PFSK-1 (cell line): ENCODE results near the gene NPPC.

ENCODE experiments used
- POLR2AphosphoS5 ChIP-seq: IDR thresholded peaks from 2 replicates; pipeline ENCODE4 v1.6.1; 2012; ENCODE audit warnings: low read depth, mild to moderate bottlenecking, control low read depth, low read length, moderate library complexity
- REST ChIP-seq, 2 experiments: IDR thresholded peaks; 2 replicates each; pipeline versions ENCODE4 v1.6.1 to v1.8.0; 2011 to 2012; ENCODE audit warnings: low read depth in 2 of 2, low read length in 2 of 2, control low read depth in 1 of 2, inconsistent platforms in 1 of 2, mild to moderate bottlenecking in 1 of 2, moderate library complexity in 1 of 2; ENCODE audit not compliant: insufficient read depth in 1 of 2

DNA sequence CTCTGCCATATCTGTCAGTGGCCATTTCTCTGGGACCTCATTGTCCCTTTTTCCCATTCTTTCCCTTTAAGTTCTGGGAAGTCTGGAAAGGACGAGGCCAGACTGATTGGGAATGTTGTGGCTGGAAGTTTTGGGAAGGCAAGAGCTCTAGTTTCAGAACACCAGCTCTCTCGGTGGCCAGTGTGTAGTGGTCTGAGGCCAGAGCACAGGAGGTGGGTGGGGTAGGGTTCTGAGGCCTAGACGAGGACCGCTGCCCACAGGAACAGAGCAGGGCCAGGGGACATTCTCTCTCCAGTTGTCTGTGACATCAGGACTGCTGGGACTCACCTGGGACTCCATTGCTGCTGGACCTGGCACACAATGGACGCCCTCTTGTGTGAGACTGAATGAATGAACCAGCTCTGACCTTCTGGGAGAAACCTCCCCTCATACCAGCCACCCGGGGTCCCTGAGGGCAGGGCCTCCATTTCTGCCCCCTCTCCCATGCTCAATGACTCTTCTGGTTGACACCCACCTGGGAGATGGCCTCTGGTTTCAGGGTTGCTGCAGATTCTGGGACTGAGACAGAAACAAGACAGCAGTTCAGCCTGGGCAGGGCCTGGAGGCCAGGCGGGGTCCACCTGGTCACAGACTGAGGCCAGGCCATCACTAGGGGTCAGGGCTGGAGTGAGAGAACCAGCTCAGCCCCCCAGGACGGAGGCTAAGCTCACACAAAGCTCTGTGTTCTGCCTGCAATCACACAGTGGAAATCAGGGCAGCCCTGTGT, 8.4 kb upstream of the NPPC start:
- TF ChIP-seq REST (IDR thresholded peaks at IDR 0.05; ENCODE audit: insufficient read depth in 1 of 2, low read depth in 2 of 2, low read length in 2 of 2), result no peak
- no peak for TF ChIP-seq POLR2AphosphoS5
